Upper lobe of left lung (tissue), 6 donors: Measurements from ENCODE around the gene GALNT7. TPM values are rescaled to one million over a fixed set of nuclear protein-coding genes. Genes with fewer than 3 reads are reported as not detected.

ENCODE experiments used
- ATAC-seq, 2 donors: fragments of 200-7000 bp; cut with Tn5 transposase; one replicate each; pipeline ENCODE4 v1.9.1; 2022; ENCODE audit warnings: mild to moderate bottlenecking in 2 of 2, moderate library complexity in 2 of 2; ENCODE audit not compliant: low FRiP score in 2 of 2
- DNase-seq, 2 donors: peaks; one replicate each; pipeline ENCODE4 v3.0.0-alpha.2; 2019 to 2020
- H3K27ac ChIP-seq, 4 donors: fragments of 200-600 bp; sonication (generic); one replicate each; pipeline ENCODE4 v1.5.1; 2016 to 2019
- H3K27me3 ChIP-seq, 4 donors: fragments of 200-600 bp; sonication (generic); one replicate each; pipeline ENCODE4 v1.5.1; 2017 to 2019
- H3K36me3 ChIP-seq, 4 donors: fragments of 200-600 bp; sonication (generic); one replicate each; pipeline ENCODE4 v1.5.1; 2016 to 2019
- H3K4me1 ChIP-seq, 4 donors: fragments of 200-600 bp; sonication (generic); one replicate each; pipeline ENCODE4 v1.5.1; 2018 to 2019
- H3K4me3 ChIP-seq, 4 donors: fragments of 200-600 bp; sonication (generic); one replicate each; pipeline ENCODE4 v1.5.1; 2017 to 2019; ENCODE audit warnings: mild to moderate bottlenecking in 2 of 4, moderate library complexity in 1 of 4
- H3K9me3 ChIP-seq, 4 donors: fragments of 200-600 bp; sonication (generic); one replicate each; pipeline ENCODE4 v1.5.1; 2018 to 2019
- CTCF ChIP-seq, 6 experiments: fragments of 450-650 bp in 4 of 6; fragments of 200-600 bp in 2 of 6; sonication (generic) in 2 of 6; IDR thresholded peaks; one replicate each; pipeline ENCODE4 v1.5.1; 2016 to 2019; ENCODE audit warnings: antibody characterized with exemption in 6 of 6
- EP300 ChIP-seq, 4 donors: sonication (generic); formaldehyde crosslinking; IDR thresholded peaks; one replicate each; pipeline ENCODE4 v1.5.1; 2017; ENCODE audit warnings: antibody characterized with exemption in 4 of 4, control low read depth in 2 of 4
- POLR2A ChIP-seq, 4 donors: fragments of 450-650 bp; IDR thresholded peaks; one replicate each; pipeline ENCODE4 v1.5.1; 2016 to 2017; ENCODE audit warnings: antibody characterized with exemption in 4 of 4, mild to moderate bottlenecking in 2 of 4
- POLR2AphosphoS5 ChIP-seq, 2 donors: sonication (generic); formaldehyde crosslinking; IDR thresholded peaks; one replicate each; pipeline ENCODE4 v1.5.1; 2017; ENCODE audit warnings: antibody characterized with exemption in 2 of 2
- WGBS, 2 donors: methylation state at CpG; one replicate each; pipeline ENCODE4 v1.1.5; 2017 to 2018; 5-methylcytosine and 5-hydroxymethylcytosine counted together
- total RNA-seq, 6 donors: library from RNA; depleted of rRNA in 4 of 6; stranded (reverse); fragments of >200 nt in 4 of 6; gene quantifications; one replicate each; pipeline versions ENCODE4 v1.1.0 to v1.2.1, GENCODE V29; 2016 to 2021
- donor health status: DM: no; HTN: no; CAD: no; lungs with moderate emphysema.
- donor health status: DM: no; HTN: yes; CAD: no; lungs with severe emphysema.

The GALNT7 gene
- total RNA-seq, 6 donors from 2014 or later, result 5.0 to 68.1 (median 20.1) TPM

GRCh38 chr4:173235050-173235449 lies 66.4 kb downstream of the GALNT7 start:
- H3K9me3 ChIP-seq, result no peaks in the 10 kb centered on the region
- no peaks in the 10 kb centered on the region for H3K27me3 ChIP-seq
- no peaks in the 10 kb centered on the region for H3K36me3 ChIP-seq
- 93 to 97% methylated on average over 3 of the region's 3 CpGs for WGBS, 2 donors
- peaks cover 0 to 4% (median 3%) of the 10 kb centered on the region in 4 donors for H3K4me1 ChIP-seq
- no peak overlapping the region for H3K27ac ChIP-seq
- DNase-seq (no peak), ATAC-seq (no peak)
- TF ChIP-seq POLR2AphosphoS5 (IDR thresholded peaks at IDR 0.05) (no peak), EP300 (IDR thresholded peaks at IDR 0.05) (no peak), POLR2A (IDR thresholded peaks at IDR 0.05) (no peak), CTCF (IDR thresholded peaks at IDR 0.05) (no peak)
- no peak overlapping the region for H3K4me3 ChIP-seq

GRCh38 chr4:173236301-173236700 lies 67.7 kb downstream of the GALNT7 start:
- no peaks in the 10 kb centered on the region for H3K36me3 ChIP-seq
- H3K4me1 ChIP-seq, result peaks cover 0 to 4% (median 1%) of the 10 kb centered on the region in 4 donors
- H3K9me3 ChIP-seq, result no peaks in the 10 kb centered on the region
- TF ChIP-seq POLR2AphosphoS5 (IDR thresholded peaks at IDR 0.05) (no peak), CTCF (IDR thresholded peaks at IDR 0.05) (no peak), EP300 (IDR thresholded peaks at IDR 0.05) (no peak), POLR2A (IDR thresholded peaks at IDR 0.05) (no peak)
- no peak for ATAC-seq
- H3K27ac ChIP-seq, result no peak overlapping the region
- 69 to 80% methylated on average over 3 of the region's 3 CpGs for WGBS, 2 donors
- no peaks in the 10 kb centered on the region for H3K27me3 ChIP-seq
- no peak overlapping the region for H3K4me3 ChIP-seq
- no peak for DNase-seq

GRCh38 chr4:173237152-173237551 lies 68.5 kb downstream of the GALNT7 start:
- no peak overlapping the region for H3K27ac ChIP-seq

GRCh38 chr4:173237762-173238161 lies 69.2 kb downstream of the GALNT7 start:
- H3K4me3 ChIP-seq, result no peak overlapping the region
- TF ChIP-seq POLR2AphosphoS5 (IDR thresholded peaks at IDR 0.05) (no peak), EP300 (IDR thresholded peaks at IDR 0.05) (no peak), POLR2A (IDR thresholded peaks at IDR 0.05) (no peak), CTCF (IDR thresholded peaks at IDR 0.05) (no peak)
- no peaks in the 10 kb centered on the region for H3K27me3 ChIP-seq
- 86 to 87% methylated on average over 2 of the region's 2 CpGs for WGBS, 2 donors
- H3K9me3 ChIP-seq, result no peaks in the 10 kb centered on the region
- no peak for DNase-seq
- no peaks in the 10 kb centered on the region for H3K4me1 ChIP-seq
- no peak for ATAC-seq
- H3K36me3 ChIP-seq, result no peaks in the 10 kb centered on the region
- H3K27ac ChIP-seq, result no peak overlapping the region

More at GRCh38 chr4:173237152-173237551, 68.5 kb downstream of the GALNT7 start:
- H3K4me1 ChIP-seq, result peaks cover 0 to under 1% (median 0%) of the 10 kb centered on the region in 4 donors
- TF ChIP-seq POLR2A (IDR thresholded peaks at IDR 0.05) (no peak), EP300 (IDR thresholded peaks at IDR 0.05) (no peak), POLR2AphosphoS5 (IDR thresholded peaks at IDR 0.05) (no peak), CTCF (IDR thresholded peaks at IDR 0.05) (no peak)
- no peaks in the 10 kb centered on the region for H3K27me3 ChIP-seq
- DNase-seq (no peak), ATAC-seq (no peak)
- no peaks in the 10 kb centered on the region for H3K9me3 ChIP-seq
- H3K4me3 ChIP-seq, result no peak overlapping the region
- WGBS, 2 donors, result 62 to 63% methylated on average over 2 of the region's 2 CpGs
- no peaks in the 10 kb centered on the region for H3K36me3 ChIP-seq

- H3K4me1 ChIP-seq, result no peaks in the 10 kb centered on the region
- no peak for ATAC-seq
- H3K4me3 ChIP-seq, result no peak overlapping the region
- TF ChIP-seq CTCF (IDR thresholded peaks at IDR 0.05) (no peak), EP300 (IDR thresholded peaks at IDR 0.05) (no peak), POLR2A (IDR thresholded peaks at IDR 0.05) (no peak), POLR2AphosphoS5 (IDR thresholded peaks at IDR 0.05) (no peak)
- DNase-seq, result no peak
- H3K36me3 ChIP-seq, result no peaks in the 10 kb centered on the region
- H3K9me3 ChIP-seq, result no peaks in the 10 kb centered on the region
- H3K27me3 ChIP-seq, result no peaks in the 10 kb centered on the region
- H3K27ac ChIP-seq, result no peak overlapping the region
These were observed 72.1 kb downstream of the GALNT7 start for GRCh38 chr4:173240696-173241095.
